Skeletal muscle tissue (tissue), 4 donors: ENCODE results near the gene TCF7L2. TPM values are rescaled to one million over a fixed set of nuclear protein-coding genes. Genes with fewer than 3 reads are reported as not detected.

ENCODE experiments used
- H3K27ac ChIP-seq: one replicate; pipeline ENCODE4 v1.7.0; 2013; ENCODE audit warnings: mild to moderate bottlenecking, low read depth, low read length, inconsistent platforms
- H3K27me3 ChIP-seq, 3 donors: one replicate each; pipeline ENCODE4 v1.7.0; 2013; ENCODE audit warnings: low read length in 3 of 3; ENCODE audit not compliant: control insufficient read depth in 3 of 3, insufficient read depth in 3 of 3
- H3K36me3 ChIP-seq, 3 donors: one replicate each; pipeline ENCODE4 v1.7.0; 2013; ENCODE audit warnings: low read length in 3 of 3; ENCODE audit not compliant: control insufficient read depth in 3 of 3, insufficient read depth in 3 of 3
- H3K4me1 ChIP-seq, 3 donors: one replicate each; pipeline ENCODE4 v1.7.0; 2013; ENCODE audit warnings: low read length in 3 of 3, mild to moderate bottlenecking in 3 of 3; ENCODE audit not compliant: control insufficient read depth in 3 of 3, insufficient read depth in 3 of 3
- H3K4me3 ChIP-seq, 3 donors: one replicate each; pipeline ENCODE4 v1.7.0; 2013; ENCODE audit warnings: low read length in 3 of 3
- H3K9ac ChIP-seq, 3 donors: one replicate each; pipeline ENCODE4 v1.7.0; 2013; ENCODE audit warnings: low read length in 3 of 3, mild to moderate bottlenecking in 3 of 3, moderate library complexity in 2 of 3, low read depth in 1 of 3
- H3K9me3 ChIP-seq, 3 donors: one replicate each; pipeline ENCODE4 v1.7.0; 2013; ENCODE audit warnings: low read length in 3 of 3; ENCODE audit not compliant: control insufficient read depth in 3 of 3
- total RNA-seq: library from RNA; depleted of rRNA; stranded (reverse); fragments of >200 nt; gene quantifications from one replicate; pipeline ENCODE4 v1.2.3, GENCODE V29; 2014
- donor health status: Osteomylitis.

TCF7L2 gene
- total RNA-seq, 1 donor from 2014 or later = 33.9 TPM

DNA sequence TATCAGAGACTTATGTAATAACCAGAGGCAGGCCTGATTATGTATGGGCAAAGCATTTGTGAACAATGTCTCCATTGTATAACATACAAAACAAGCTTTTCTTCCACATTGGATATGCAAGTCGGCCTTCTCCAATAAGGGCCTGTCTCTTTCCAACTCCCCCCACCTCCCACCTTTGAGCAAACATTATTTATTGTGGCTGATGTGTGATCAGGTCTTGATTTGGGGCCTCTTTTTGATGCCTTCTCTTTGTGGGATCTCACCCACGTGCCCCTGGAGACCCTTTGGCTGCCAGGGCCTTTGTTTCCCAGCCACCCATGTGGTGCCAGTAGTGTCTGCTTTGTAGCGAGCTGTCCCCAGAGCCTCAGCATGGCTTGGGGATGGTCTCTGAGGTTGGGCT is 53.0 kb downstream of the TCF7L2 start:
- no peak overlapping the region for H3K9ac ChIP-seq
- H3K9me3 ChIP-seq = no peaks in the 10 kb centered on the region
- H3K27me3 ChIP-seq = no peaks in the 10 kb centered on the region
- peaks cover 27 to 45% (median 34%) of the 10 kb centered on the region in 3 donors for H3K4me1 ChIP-seq
- no peak overlapping the region for H3K4me3 ChIP-seq
- H3K36me3 ChIP-seq = no peaks in the 10 kb centered on the region
- no peak overlapping the region for H3K27ac ChIP-seq

GRCh38 chr10:113004069-113004618 is 54.1 kb downstream of the TCF7L2 start:
- Histone ChIP-seq H3K27ac (no peak overlapping the region), H3K4me1 (peaks cover 25 to 45% (median 34%) of the 10 kb centered on the region in 3 donors), H3K27me3 (no peaks in the 10 kb centered on the region), H3K4me3 (no peak overlapping the region), H3K9ac (no peak overlapping the region), H3K9me3 (no peaks in the 10 kb centered on the region), H3K36me3 (no peaks in the 10 kb centered on the region)

- Histone ChIP-seq H3K9ac (no peak overlapping the region), H3K4me1 (peaks cover 20 to 39% (median 34%) of the 10 kb centered on the region in 3 donors), H3K4me3 (no peak overlapping the region), H3K36me3 (no peaks in the 10 kb centered on the region), H3K27ac (no peak overlapping the region), H3K9me3 (no peaks in the 10 kb centered on the region), H3K27me3 (no peaks in the 10 kb centered on the region)
Observed at GRCh38 chr10:113005380-113005779, 55.3 kb downstream of the TCF7L2 start.

GRCh38 chr10:113006656-113007342 is 56.8 kb downstream of the TCF7L2 start:
- no peaks in the 10 kb centered on the region for H3K27me3 ChIP-seq
- H3K4me3 ChIP-seq = no peak overlapping the region
- no peak overlapping the region for H3K9ac ChIP-seq
- H3K27ac ChIP-seq = no peak overlapping the region
- H3K36me3 ChIP-seq = no peaks in the 10 kb centered on the region
- H3K9me3 ChIP-seq = no peaks in the 10 kb centered on the region
- H3K4me1 ChIP-seq = peaks cover 9 to 26% (median 21%) of the 10 kb centered on the region in 3 donors

GRCh38 chr10:113007343-113007771 is 57.3 kb downstream of the TCF7L2 start:
- no peak overlapping the region for H3K4me3 ChIP-seq
- no peak overlapping the region for H3K9ac ChIP-seq
- no peak overlapping the region for H3K27ac ChIP-seq
- peaks cover 6 to 26% (median 19%) of the 10 kb centered on the region in 3 donors for H3K4me1 ChIP-seq
- no peaks in the 10 kb centered on the region for H3K27me3 ChIP-seq
- no peaks in the 10 kb centered on the region for H3K36me3 ChIP-seq
- no peaks in the 10 kb centered on the region for H3K9me3 ChIP-seq

DNA sequence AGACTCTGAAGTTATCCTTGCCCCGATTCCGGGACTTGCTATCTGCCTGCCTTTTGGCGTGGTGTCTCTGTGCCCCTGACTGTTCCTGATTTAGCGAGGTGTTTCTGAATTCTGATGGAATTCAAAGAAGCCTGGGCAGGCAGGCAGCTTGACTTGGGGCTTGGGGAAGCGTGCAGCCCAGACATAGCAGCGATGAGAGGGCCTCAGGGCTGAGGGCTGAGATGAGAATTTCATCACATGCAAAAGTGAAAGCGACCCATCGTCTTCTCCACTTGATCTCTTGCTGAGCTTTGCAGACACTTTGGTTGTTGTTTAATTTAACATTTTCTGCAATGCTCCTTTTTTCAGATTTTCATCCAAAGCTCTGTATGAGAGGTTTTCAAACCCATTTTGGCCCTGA is 57.8 kb downstream of the TCF7L2 start:
- Histone ChIP-seq H3K27ac (no peak overlapping the region), H3K4me3 (no peak overlapping the region), H3K9ac (no peak overlapping the region), H3K9me3 (no peaks in the 10 kb centered on the region), H3K4me1 (peaks cover 6 to 26% (median 18%) of the 10 kb centered on the region in 3 donors), H3K27me3 (no peaks in the 10 kb centered on the region), H3K36me3 (no peaks in the 10 kb centered on the region)

DNA sequence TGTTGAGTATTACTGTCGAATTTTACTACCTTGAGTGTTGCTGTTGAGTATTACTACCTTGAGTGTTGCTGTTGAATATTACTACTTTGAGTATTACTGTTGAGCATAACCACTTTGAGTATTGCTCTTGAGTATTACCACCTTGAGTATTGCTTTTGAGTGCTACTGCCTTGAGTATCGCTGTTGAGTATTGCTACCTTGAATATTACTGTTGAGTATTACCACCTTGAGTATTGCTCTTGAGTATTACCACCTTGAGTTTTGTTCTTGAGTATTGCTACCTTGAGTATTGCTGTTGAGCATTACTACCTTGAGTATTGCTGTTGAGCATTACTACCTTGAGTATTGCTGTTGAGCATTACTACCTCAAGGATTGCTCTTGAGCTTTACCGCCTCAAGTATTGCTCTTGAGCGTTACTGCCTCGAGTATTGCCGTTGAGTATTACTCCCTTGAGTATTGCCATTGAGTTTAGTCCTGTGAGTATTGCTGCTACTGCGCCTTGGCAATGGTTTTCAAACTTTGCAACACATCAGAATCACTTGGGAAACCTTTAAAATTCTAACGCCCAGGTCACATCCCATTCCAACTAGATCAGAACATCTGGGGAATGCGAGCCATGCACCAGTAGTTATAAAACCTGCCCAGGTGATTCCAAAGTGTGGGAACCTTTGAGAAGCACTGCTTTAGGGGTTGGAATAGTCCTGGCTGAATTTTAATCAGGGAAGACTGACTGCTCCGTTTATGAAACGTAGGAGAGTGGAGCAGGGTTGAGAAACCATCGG is 61.7 kb downstream of the TCF7L2 start:
- peaks cover 0 to 6% (median 2%) of the 10 kb centered on the region in 3 donors for H3K4me1 ChIP-seq
- H3K9me3 ChIP-seq = no peaks in the 10 kb centered on the region
- H3K9ac ChIP-seq = no peak overlapping the region
- no peak overlapping the region for H3K27ac ChIP-seq
- H3K36me3 ChIP-seq = no peaks in the 10 kb centered on the region
- no peak overlapping the region for H3K4me3 ChIP-seq
- no peaks in the 10 kb centered on the region for H3K27me3 ChIP-seq

DNA sequence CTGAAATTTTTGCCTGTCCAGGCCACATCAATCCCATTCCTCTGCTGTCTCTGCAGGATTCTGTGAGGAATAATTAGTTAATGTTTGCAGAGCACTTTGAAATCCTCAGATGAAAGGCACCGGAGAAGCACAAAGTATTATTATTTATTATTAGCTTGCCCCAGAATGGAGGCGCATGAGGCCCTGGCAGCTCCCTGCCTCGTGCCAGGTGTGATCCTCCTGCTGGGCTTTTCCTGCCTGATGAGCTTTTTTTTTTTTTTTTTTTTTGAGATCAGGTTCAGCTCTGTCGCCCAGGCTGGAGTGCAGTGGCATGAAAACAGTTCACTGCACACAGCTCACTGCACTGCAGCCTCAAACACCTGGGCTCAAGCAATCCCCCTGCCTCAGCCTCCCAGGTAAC is 65.2 kb downstream of the TCF7L2 start:
- Histone ChIP-seq H3K4me1 (peaks cover 9 to 22% (median 17%) of the 10 kb centered on the region in 3 donors), H3K27ac (no peak overlapping the region), H3K27me3 (no peaks in the 10 kb centered on the region), H3K9ac (no peak overlapping the region), H3K9me3 (no peaks in the 10 kb centered on the region), H3K36me3 (no peaks in the 10 kb centered on the region), H3K4me3 (no peak overlapping the region)

DNA sequence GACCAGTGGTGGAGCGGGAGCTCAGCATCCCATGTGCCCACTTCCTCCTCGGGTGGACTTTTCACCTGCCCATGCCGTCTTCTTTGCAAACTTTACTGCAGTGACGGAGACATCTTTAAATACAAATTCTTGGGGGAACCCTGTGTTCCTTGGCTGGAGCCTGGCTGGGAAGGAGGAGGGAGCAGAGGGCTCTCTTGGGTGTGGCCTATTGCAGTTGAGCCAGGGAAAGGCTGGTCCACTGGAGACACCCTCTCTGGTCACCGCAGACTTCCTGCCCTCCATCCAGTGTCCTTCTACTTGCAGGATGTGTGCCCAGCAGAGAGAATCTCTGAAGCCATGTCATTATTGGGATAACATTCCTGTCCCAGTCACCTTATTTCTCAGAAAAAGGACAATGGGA is 67.3 kb downstream of the TCF7L2 start:
- Histone ChIP-seq H3K36me3 (no peaks in the 10 kb centered on the region), H3K9ac (no peak overlapping the region), H3K27me3 (no peaks in the 10 kb centered on the region), H3K27ac (no peak overlapping the region), H3K4me3 (no peak overlapping the region), H3K9me3 (no peaks in the 10 kb centered on the region), H3K4me1 (peaks cover 30 to 44% (median 36%) of the 10 kb centered on the region in 3 donors)

DNA sequence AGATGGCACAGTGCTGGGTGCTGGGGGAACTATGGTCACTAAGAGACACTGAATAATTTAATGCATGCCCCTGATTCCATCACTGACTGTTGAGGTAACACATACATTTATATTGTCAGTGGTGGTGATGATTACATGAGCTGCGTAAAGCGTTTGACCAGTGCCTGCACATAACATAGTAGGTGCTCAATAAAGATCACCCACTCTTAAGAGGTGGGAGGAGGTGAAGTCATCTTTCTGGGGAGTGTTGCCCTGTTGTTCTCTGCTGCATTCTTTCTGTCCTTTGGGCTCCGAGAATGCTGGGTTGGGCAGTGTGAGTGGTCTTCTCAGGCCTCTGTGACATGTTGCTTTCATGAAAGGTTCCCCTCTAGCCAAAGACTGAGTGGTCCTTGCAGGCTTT is 68.0 kb downstream of the TCF7L2 start:
- Histone ChIP-seq H3K36me3 (no peaks in the 10 kb centered on the region), H3K9me3 (no peaks in the 10 kb centered on the region), H3K27me3 (no peaks in the 10 kb centered on the region), H3K4me1 (peaks cover 30 to 45% (median 37%) of the 10 kb centered on the region in 3 donors), H3K9ac (no peak overlapping the region), H3K4me3 (no peak overlapping the region), H3K27ac (no peak overlapping the region)
